GM20431 (cell line): ENCODE measurements around the gene AKT3.

Experiments used
- in situ Hi-C: fragments of 300-500 bp; cut with MseI, MboI; formaldehyde crosslinking; loops from one replicate; pipeline ENCODE4 v1.15.0; 2020; ENCODE audit warnings: low sequenced_read_pairs; ENCODE audit not compliant: unreplicated experiment

AKT3 gene

DNA sequence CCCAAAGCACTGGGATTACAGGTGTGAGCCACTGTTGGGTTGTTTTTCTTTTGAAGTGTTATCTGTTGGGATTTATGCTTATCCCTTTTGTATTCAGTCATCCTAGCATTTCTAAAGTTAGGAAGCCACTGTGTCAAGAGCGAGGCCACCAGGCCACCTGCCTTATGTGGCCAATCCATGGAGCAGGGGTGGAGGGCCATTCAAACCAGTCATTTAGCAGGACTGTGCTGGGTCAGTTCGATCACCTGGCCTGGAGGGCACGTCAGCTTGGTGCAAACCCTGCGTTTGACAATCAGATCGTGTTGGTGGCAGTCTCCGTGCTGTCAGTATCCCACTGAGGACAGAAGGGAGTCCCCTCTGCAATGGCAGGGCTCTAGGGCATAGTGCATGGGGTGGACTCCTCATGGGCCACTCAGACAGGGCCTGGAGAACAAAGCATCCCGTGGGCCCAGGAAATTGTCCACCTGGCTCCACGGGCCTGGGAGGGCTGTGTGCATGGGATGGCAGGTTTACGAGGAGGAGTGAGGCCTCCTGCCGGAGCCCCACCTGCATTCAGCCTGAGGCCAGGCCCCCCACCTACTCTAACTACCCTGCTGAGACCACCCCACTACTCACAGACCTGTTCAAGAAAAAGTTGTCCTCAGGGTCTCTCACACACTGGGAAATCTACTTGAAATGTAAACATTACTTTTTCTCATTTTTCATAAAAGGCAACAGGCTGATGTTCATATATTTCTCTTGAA lies 351.9 kb downstream of the AKT3 start:
- in situ Hi-C loops, result no loop called here

DNA sequence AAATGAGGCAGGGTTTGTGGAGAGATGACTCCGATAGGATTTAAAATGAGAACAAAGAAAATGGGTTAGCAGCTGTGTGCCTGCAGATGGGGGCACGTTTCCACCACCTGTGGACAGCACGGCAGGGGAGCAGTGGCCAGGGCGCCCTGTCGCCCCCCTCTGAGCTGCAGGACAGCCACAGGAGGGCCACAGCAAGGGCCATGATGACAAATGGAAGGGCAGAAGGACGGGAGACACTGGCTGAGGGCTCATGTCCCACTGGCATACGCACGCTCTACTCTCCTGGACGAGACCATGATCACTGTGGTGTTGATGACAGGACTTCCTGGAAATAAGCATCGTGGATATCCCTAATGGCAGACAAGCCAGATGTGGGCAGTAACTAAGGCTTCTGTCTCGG lies 353.2 kb downstream of the AKT3 start:
- in situ Hi-C loops, result no loop called here

DNA sequence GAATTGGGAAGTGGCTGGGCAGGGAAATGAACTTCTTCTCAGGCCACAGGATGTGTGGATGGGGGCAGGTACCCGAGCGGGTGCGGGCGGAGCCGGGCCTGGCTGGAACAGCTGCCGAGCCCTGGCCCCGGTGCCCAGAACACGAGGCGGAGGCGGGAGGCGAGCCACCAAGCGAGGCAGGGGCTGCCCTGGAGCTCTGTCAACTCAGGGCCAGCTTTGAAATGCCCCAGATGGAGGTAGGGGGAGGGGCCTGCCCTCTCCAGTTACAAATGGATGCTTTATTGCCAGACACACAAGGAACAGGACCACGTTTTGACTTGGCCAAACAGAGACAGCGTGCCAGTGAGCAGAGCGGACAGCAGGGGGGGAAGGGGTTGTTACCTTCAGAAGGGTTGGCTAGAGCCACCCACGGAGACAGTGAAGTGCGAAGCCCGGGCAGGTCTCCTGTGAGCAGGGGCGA lies 353.8 kb downstream of the AKT3 start:
- in situ Hi-C loops, result no loop called here

DNA sequence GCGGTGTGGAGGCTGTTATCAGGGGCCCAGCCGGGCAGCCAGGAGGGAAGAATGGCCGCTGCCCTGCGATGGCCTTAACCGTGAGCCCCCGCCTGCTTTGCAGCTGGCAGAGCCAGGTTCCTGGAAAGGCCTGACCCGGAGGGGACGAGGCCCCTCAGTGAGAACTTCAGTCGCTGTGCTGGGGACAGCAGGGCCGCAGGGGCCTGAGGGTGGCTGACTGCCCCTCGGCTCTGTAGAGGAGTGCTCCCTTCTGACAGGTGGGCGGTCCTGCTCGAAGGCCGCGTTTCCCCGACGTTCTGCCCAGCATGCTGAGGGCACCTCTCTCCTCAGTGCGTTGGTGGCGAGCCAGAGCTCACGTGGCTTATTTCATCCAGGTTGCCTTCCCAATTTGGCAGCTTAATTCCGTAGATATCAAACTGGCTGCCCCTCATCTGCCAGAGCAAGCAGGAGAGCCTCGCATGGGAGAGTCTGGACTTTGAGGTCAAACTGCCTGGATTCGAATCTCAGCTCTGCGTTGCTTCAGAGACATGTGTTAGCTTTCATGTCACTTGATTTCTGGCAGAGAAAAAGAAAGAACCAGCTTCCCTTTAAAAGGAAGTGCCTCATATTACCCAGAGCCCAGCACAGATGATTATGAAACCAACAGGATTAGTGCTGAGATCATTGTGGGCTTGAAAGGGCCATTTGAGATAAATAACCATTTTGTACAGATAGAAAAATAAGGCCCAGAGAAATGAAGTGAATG lies 354.4 kb downstream of the AKT3 start:
- in situ Hi-C loops, result no loop called here

GRCh38 chr1:243494741-243495431 lies 355.2 kb downstream of the AKT3 start:
- in situ Hi-C loops, result no loop called here

DNA sequence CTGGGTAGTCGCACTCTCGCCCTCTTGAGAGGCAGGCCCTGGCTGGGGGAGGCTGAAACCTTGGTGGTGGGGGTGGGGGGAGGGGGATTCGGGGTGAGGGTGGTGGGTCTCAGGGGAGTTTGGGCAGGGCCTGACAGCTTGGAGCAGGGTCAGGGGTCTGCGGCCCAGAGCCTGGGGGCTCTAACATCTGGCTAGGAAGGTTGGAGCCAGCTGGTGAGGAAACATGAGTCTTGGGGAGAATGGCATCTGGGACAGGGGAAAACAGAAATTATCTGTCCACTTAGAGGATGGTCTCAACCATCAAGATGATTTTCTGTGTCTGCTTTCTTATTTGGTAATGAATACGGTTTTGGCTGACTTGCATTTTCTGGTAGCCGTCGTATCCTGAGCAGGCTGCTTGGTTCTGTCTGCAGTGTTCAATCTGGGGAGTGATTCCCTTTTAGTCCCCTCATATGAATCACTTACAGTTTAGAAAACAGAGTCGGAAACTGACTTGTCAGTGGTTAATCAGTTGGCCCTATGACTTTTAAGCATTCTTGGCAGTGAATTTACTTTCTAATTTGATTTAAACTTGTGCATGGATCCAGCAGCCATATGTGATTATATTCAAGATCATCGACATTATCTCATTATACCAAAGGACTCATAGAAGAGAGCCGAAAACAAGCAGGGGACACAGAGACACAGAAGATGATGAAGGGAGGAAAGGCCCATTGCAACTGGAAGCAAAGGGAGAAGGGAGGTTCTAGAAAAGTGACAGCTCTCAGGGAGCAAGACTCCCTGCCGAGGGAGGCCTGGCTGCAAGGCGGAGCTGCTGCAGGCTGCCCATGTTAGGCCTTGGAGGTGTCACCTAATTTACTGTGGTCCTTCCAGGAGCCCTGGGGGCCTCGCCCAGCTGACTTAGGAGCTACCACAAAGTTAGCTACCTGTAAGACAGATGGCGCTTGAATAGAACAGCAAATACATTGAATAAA lies 356.6 kb downstream of the AKT3 start:
- in situ Hi-C loops, result no loop called here

- in situ Hi-C loops, result no loop called here
These were observed 359.0 kb downstream of the AKT3 start for GRCh38 chr1:243490748-243491686.

DNA sequence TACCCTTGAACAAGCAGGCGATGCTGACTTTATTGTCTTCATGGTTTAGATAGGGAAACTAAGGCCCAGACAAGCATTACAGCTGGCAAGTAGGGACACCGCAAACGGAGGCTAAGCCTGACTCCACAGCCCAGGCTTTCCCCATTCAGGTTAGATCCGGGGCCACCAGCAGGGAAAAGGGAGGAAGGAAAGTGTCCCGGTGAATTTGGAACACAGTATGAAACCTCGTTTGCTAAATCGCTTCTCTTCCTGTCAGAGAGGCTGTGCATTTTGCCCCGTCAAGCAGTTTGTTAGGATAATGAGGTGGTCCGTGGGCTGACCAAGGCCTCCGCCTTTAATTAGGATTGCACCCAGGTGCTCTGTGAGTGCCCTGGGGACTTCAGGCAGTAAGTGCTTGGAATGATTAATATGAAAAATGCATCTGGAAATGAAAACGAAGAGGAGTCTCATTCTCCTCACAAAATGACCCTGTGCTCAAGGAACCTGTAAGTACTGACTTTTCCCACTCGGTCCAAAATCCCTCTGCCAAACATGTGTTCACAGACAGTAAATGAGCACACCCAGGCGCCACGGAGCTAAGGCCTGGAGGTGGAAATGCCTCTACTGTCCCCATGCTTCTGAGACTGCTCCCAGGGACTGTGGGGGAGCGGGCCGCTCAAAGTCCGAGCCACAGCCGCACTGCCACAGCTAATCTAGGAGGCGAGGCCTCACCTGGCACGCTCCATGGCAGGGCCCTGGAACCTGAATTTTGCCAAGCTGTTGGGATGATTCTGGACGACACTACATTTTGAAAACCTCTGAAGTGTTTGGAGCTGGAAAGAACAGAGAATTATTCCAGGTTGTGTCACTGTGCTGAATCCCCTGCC lies 360.1 kb downstream of the AKT3 start:
- in situ Hi-C loops, result no loop called here

DNA sequence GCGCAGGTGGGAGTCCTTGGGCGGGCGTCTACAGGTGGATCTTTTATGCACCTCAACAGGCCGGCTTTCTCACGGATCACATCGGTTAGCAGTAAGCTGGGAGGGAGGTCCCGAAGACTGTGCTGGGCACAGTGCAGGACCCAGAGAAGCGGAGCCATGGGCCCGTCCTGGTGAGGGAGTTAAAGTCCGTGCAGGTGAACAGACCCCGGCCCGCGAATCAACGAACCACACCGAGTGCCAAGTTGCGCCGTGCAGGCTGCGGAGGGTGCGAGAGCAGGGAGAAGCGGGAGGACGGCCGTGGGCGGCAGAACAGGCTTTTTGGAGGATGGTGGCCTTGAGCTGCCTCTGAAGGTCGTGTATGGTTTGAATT lies 360.9 kb downstream of the AKT3 start:
- in situ Hi-C loops, result no loop called here

DNA sequence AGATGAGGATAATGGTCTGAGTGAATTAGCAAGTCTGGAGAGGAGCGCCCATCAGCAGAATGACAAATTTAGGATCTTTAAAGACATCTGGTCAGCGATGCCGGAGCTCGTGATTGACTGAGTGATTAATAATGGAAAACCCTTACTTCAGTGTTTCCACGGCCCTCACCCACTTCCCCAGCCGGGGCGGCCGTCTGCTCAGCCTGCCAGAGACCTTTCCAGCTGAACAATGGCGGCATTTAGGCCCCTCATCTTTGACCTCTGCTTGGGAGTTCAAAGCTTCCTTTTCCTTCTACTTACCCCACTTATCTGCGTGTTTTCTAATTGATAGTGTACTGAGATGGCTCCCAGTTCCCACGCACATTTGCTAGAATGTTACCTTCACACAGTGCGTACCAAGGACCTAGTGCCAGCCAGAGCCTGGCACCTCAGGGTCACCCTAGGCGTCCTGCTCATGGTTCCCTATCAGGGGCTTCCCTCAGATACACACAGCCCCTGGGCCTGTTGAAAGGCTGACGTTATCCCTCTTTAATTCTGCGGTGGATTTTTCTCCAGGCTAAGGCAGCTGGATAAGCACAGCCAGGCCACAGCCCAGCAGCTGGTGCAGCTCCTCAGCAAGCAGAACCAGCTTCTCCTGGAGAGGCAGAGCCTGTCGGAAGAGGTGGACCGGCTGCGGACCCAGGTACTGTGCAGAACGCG lies 361.4 kb downstream of the AKT3 start:
- in situ Hi-C loops, result no loop called here

DNA sequence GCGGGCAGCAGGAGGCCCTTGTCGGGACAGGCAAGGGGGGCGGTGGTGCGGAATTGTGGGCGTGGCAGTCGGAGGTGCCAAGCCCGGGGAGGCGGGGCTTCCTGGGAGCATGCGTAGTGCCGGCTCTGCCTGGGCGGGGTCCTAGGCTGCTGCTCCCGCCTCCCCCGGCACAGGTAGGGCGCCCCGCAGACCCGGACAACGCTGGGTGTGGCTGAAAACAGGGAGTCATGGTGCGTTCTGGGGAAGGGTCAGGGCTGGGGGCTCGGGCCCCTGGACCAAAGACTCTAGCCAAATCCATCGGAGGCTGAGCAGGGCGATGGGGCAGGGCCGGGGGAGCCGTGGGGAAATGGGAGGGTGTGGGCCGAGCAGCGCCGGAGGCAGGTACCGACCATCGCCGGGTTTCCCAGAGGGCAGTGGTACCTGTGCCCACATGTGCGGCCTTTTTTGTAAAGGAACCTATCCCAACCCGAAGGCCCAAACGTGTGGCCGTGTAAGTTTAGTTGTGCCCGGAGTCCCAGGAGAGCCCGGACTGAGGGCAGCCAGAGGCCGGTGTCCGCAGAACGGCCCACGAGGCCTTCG lies 362.3 kb downstream of the AKT3 start:
- in situ Hi-C loops, result no loop called here

- in situ Hi-C loops, result no loop called here
These were observed 362.9 kb downstream of the AKT3 start for GRCh38 chr1:243487036-243487648.

DNA sequence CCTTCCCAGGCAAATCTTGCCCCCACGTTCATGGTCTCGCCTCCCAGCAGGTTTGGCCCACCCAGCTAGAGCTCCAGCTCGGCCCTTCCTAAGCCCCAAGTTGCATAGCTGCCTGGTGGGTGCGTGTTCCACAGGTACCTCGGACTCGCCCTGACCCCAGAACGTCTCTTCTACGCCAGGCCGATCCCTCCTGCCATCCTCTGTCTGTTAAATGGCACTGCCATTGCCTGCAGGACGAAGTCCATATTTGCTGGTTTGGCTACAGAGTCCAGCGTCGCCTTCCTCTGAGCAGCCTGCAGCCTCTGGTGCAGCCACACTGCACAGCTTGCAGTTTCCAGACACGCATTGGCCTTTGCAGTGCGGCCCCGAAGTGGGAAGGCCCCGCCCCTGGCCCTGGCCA lies 366.1 kb downstream of the AKT3 start:
- in situ Hi-C loops, result no loop called here

DNA sequence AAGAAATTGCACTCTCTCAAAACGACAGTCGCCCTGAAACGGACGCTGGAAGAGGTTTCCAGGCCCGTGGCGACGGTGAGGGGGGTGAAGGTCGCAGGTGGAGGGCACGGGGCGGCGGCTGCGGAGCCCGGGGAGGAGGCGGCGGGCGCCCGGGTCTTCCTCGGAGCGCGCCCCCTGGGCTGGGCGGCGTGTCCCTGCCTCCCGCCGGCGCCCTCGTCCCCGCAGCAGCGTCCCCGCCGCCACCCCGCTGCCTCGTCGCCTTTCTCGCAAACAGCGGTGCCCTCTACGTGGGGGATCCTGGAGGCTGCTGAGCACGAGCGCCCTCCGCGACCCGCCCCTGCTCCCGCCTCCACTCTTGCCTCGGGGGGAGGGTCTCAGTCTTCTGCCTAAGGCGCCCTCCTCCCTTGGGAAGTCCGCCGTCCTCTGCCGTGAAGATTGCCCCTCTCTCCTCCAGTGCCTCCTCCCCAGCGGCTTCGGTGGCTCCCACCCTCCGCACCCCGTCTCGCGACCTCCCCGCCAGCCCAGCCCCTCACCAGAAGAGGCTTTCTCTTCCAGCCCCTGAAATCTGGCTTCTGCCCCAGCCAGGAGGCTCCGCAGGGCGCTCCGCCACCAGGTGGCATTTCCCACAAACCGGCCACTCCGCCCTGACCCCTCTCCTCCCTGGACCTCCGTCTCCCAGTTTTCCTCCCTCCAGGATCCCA lies 366.8 kb downstream of the AKT3 start:
- in situ Hi-C loops, result no loop called here

GRCh38 chr1:243482141-243483022 lies 367.7 kb downstream of the AKT3 start:
- in situ Hi-C loops, result no loop called here
